Trophoblast cell (in vitro differentiated cells and primary cell): Measurements from ENCODE around the gene DYRK1A.

ENCODE experiments used
- DNase-seq, 2 donors: peaks; one replicate each; pipeline ENCODE4 v3.0.0-alpha.2; 2016
- H2AFZ ChIP-seq: 2 replicates; pipeline ENCODE4 v1.6.1; 2013; ENCODE audit warnings: low read length, moderate library complexity, mild to moderate bottlenecking; ENCODE audit not compliant: insufficient read depth, poor library complexity
- H2AK5ac ChIP-seq: 2 replicates; pipeline ENCODE4 v1.6.1; 2013; ENCODE audit warnings: mild to moderate bottlenecking, low read length
- H2BK120ac ChIP-seq: 2 replicates; pipeline ENCODE4 v1.6.1; 2013; ENCODE audit warnings: low read length, mild to moderate bottlenecking, moderate library complexity; ENCODE audit not compliant: insufficient read depth, poor library complexity
- H2BK12ac ChIP-seq: 2 replicates; pipeline ENCODE4 v1.6.1; 2013; ENCODE audit warnings: mild to moderate bottlenecking, low read length, moderate library complexity
- H2BK5ac ChIP-seq: 2 replicates; pipeline ENCODE4 v1.6.1; 2013; ENCODE audit warnings: low read length, low read depth, moderate library complexity, mild to moderate bottlenecking; ENCODE audit not compliant: poor library complexity
- H3K14ac ChIP-seq: 2 replicates; pipeline ENCODE4 v1.6.1; 2013; ENCODE audit warnings: mild to moderate bottlenecking, low read length
- H3K18ac ChIP-seq: 2 replicates; pipeline ENCODE4 v1.6.1; 2013; ENCODE audit warnings: mild to moderate bottlenecking, low read length
- H3K23ac ChIP-seq: 2 replicates; pipeline ENCODE4 v1.6.1; 2013; ENCODE audit warnings: low read length
- H3K27ac ChIP-seq: 2 replicates; pipeline ENCODE4 v1.5.1; 2013; ENCODE audit warnings: low read depth, mild to moderate bottlenecking, inconsistent platforms, low read length, moderate library complexity
- H3K27me3 ChIP-seq: 2 replicates; pipeline ENCODE4 v1.6.1; 2013; ENCODE audit warnings: inconsistent platforms, mild to moderate bottlenecking, low read length, moderate library complexity; ENCODE audit not compliant: insufficient read depth
- H3K36me3 ChIP-seq, 2 experiments: 1 replicate in 1 of 2; 2 replicates in 1 of 2; pipeline ENCODE4 v1.6.1; 2013; ENCODE audit warnings: low read length in 2 of 2, mild to moderate bottlenecking in 2 of 2, moderate library complexity in 1 of 2; ENCODE audit not compliant: insufficient read depth in 2 of 2, control insufficient read depth in 1 of 2
- H3K4ac ChIP-seq: 2 replicates; pipeline ENCODE4 v1.6.1; 2013; ENCODE audit warnings: low read depth, mild to moderate bottlenecking, low read length, moderate library complexity
- H3K4me1 ChIP-seq, 2 experiments: 1 replicate in 1 of 2; 2 replicates in 1 of 2; pipeline ENCODE4 v1.6.1; 2013; ENCODE audit warnings: low read length in 2 of 2, mild to moderate bottlenecking in 2 of 2, moderate library complexity in 1 of 2; ENCODE audit not compliant: insufficient read depth in 2 of 2, control insufficient read depth in 1 of 2
- H3K4me2 ChIP-seq: 2 replicates; pipeline ENCODE4 v1.6.1; 2013; ENCODE audit warnings: inconsistent platforms, mild to moderate bottlenecking, low read length, moderate library complexity
- H3K4me3 ChIP-seq: 2 replicates; pipeline ENCODE4 v1.5.1; 2013; ENCODE audit warnings: mild to moderate bottlenecking, low read depth, low read length, inconsistent platforms
- H3K79me1 ChIP-seq: one replicate; pipeline ENCODE4 v1.6.1; 2013; ENCODE audit warnings: low read length
- H3K79me2 ChIP-seq: 2 replicates; pipeline ENCODE4 v1.6.1; 2013; ENCODE audit warnings: low read length, mild to moderate bottlenecking; ENCODE audit not compliant: control insufficient read depth, insufficient read depth, poor library complexity
- H3K9ac ChIP-seq: 2 replicates; pipeline ENCODE4 v1.6.1; 2013; ENCODE audit warnings: mild to moderate bottlenecking, low read length
- H3K9me3 ChIP-seq: 2 replicates; pipeline ENCODE4 v1.6.1; 2013; ENCODE audit warnings: low read depth, mild to moderate bottlenecking, control low read depth, inconsistent platforms, low read length; ENCODE audit not compliant: insufficient read depth
- H4K12ac ChIP-seq: 2 replicates; pipeline ENCODE4 v1.6.1; 2013; ENCODE audit warnings: low read depth, mild to moderate bottlenecking, low read length, moderate library complexity
- H4K8ac ChIP-seq: 2 replicates; pipeline ENCODE4 v1.6.1; 2013; ENCODE audit warnings: low read depth, mild to moderate bottlenecking, low read length, moderate library complexity
- H4K91ac ChIP-seq: one replicate; pipeline ENCODE4 v1.6.1; 2013; ENCODE audit warnings: low read depth, mild to moderate bottlenecking, low read length, moderate library complexity
- WGBS: extraction: QIAGEN DNeasy Blood & Tissue Kit; methylation state at CpG from one replicate; pipeline ENCODE4 v1.1.7; 2013; ENCODE audit warnings: missing lambda C conversion rate; ENCODE audit not compliant: insufficient read length, insufficient coverage; ENCODE audit errors: extremely low coverage; 5-methylcytosine and 5-hydroxymethylcytosine counted together

DYRK1A gene

DNA sequence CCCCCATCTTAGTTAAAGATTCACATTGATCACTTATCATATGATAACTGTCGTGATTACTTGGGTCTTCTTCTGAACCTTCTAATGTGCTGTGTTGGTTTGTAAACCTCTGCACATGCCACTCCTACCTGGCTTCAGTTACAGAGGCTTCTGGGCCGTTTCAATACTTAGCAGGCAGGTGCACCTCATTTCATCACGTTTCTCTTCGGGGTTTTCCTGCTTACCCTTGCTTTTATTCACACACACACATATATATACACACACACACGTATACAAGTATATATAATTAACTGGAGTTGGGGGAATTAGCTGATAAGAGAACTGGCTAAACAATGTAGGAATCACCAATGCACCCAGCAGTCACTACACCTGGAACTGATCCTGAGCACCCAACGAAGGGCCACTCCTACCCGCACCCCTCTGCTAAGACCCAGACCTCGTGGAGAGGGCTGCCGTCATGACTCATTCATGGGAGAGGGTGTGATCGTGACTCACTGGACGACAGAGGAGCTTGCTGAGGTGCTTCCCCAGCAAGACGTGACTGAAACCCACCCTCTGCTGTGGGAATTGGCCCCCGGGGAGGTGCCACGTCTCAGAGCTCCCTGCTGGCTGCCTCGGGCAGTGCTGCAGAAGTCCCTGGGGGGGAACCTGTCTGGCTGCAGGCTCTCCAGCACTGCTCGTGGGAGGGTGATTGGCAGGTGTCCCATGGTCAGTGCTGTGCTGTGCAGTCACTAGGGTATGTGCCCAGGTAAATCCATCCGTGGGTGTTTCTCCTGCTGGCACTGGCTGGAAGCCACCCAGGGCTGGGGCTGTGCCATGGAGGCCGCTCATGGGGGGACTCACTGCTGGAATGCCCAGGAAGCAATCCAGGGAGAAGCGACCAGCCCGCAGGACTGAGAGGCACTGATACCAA, 166.6 kb downstream of the DYRK1A start:
- H2AK5ac ChIP-seq = no peak overlapping the region
- H4K8ac ChIP-seq = no peak overlapping the region
- peaks cover 6 to 9% of the 10 kb centered on the region in 2 experiments for H3K4me1 ChIP-seq
- H3K4me2 ChIP-seq = no peak overlapping the region
- H4K91ac ChIP-seq = no peak overlapping the region
- no peak overlapping the region for H3K27ac ChIP-seq
- H3K9me3 ChIP-seq = peaks cover 5% of the 10 kb centered on the region
- H3K9ac ChIP-seq = no peak overlapping the region
- no peaks in the 10 kb centered on the region for H3K36me3 ChIP-seq
- H3K79me2 ChIP-seq = no peaks in the 10 kb centered on the region
- no peak overlapping the region for H3K23ac ChIP-seq
- H3K79me1 ChIP-seq = peaks cover 3% of the 10 kb centered on the region
- DNase-seq = peak; percentile 92 to 96
- no peak overlapping the region for H3K18ac ChIP-seq
- no peak overlapping the region for H3K14ac ChIP-seq
- H2BK120ac ChIP-seq = no peak overlapping the region
- no peaks in the 10 kb centered on the region for H3K27me3 ChIP-seq
- H3K4me3 ChIP-seq = no peak overlapping the region
- no peak overlapping the region for H4K12ac ChIP-seq
- no peak overlapping the region for H3K4ac ChIP-seq
- no peak overlapping the region for H2AFZ ChIP-seq
- no CpG with 5 or more reads among the region's 20 CpGs for WGBS
- H2BK5ac ChIP-seq = no peak overlapping the region
- no peak overlapping the region for H2BK12ac ChIP-seq

DNA sequence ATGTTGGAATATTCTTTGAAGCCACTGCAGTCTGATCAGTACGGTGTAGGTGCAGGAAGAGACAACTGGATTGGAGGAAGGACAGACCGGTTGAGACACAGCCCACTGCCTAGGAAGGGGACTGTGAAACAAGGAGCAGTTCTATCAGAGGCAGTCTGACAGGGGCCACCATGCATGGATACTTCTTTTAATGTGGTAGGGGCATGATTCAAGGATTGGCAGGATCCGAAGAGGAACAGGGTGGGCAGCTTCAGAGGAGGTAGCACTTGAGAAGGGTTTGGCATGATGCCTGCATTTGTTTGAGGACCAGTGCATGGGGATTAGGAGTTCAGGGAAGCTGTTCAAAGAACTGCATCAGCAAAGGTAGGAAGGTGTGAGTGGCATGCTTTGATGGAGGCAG, 167.9 kb downstream of the DYRK1A start:
- H4K8ac ChIP-seq = no peak overlapping the region
- no peak for DNase-seq
- H3K9me3 ChIP-seq = peaks cover 5% of the 10 kb centered on the region
- H3K9ac ChIP-seq = no peak overlapping the region
- H3K79me1 ChIP-seq = peaks cover 3% of the 10 kb centered on the region
- no peak overlapping the region for H3K14ac ChIP-seq
- H3K27me3 ChIP-seq = no peaks in the 10 kb centered on the region
- no peak overlapping the region for H2BK120ac ChIP-seq
- H3K4me2 ChIP-seq = no peak overlapping the region
- H2BK5ac ChIP-seq = no peak overlapping the region
- H3K79me2 ChIP-seq = no peaks in the 10 kb centered on the region
- H3K23ac ChIP-seq = no peak overlapping the region
- no peak overlapping the region for H2AK5ac ChIP-seq
- H4K91ac ChIP-seq = no peak overlapping the region
- H3K4me3 ChIP-seq = no peak overlapping the region
- no peak overlapping the region for H2BK12ac ChIP-seq
- no peak overlapping the region for H3K18ac ChIP-seq
- H3K36me3 ChIP-seq = no peaks in the 10 kb centered on the region
- H4K12ac ChIP-seq = no peak overlapping the region
- no peak overlapping the region for H3K4ac ChIP-seq
- no CpG with 5 or more reads among the region's 3 CpGs for WGBS
- H3K4me1 ChIP-seq = peaks cover 6 to 9% of the 10 kb centered on the region in 2 experiments
- H2AFZ ChIP-seq = no peak overlapping the region
- H3K27ac ChIP-seq = no peak overlapping the region

DNA sequence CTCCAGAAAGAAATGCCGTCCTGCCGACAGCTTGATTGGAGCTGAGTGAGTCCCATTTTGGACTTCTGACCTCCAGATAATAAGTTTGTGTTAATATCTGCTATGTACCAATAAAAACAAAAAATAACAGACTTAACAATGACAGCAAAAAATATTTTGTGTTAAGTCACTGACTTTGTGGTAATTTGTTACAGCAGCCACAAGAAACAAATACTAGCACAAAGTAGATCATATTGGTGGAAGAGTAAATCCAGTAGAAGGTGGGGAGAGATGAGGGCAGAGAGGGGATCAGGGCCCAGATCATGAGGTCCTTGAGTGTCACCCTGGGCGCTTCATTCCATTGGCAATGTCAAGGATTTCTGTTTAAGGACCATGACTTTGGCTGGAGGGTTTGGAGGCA, 168.6 kb downstream of the DYRK1A start:
- H3K23ac ChIP-seq = no peak overlapping the region
- no peak overlapping the region for H3K27ac ChIP-seq
- H4K8ac ChIP-seq = no peak overlapping the region
- no peak overlapping the region for H3K9ac ChIP-seq
- no peak overlapping the region for H4K12ac ChIP-seq
- H3K9me3 ChIP-seq = peaks cover 5% of the 10 kb centered on the region
- no CpG with 5 or more reads among the region's 3 CpGs for WGBS
- no peak overlapping the region for H2BK12ac ChIP-seq
- H3K4me2 ChIP-seq = no peak overlapping the region
- H3K14ac ChIP-seq = no peak overlapping the region
- H3K4me1 ChIP-seq = peaks cover 6 to 9% of the 10 kb centered on the region in 2 experiments
- H3K18ac ChIP-seq = no peak overlapping the region
- H4K91ac ChIP-seq = no peak overlapping the region
- no peak overlapping the region for H2BK120ac ChIP-seq
- no peak overlapping the region for H3K4me3 ChIP-seq
- H2AFZ ChIP-seq = no peak overlapping the region
- H3K27me3 ChIP-seq = no peaks in the 10 kb centered on the region
- H2AK5ac ChIP-seq = no peak overlapping the region
- no peak overlapping the region for H3K4ac ChIP-seq
- H3K79me1 ChIP-seq = peaks cover 3% of the 10 kb centered on the region
- H3K36me3 ChIP-seq = no peaks in the 10 kb centered on the region
- no peak overlapping the region for H2BK5ac ChIP-seq
- no peaks in the 10 kb centered on the region for H3K79me2 ChIP-seq
- DNase-seq = no peak

DNA sequence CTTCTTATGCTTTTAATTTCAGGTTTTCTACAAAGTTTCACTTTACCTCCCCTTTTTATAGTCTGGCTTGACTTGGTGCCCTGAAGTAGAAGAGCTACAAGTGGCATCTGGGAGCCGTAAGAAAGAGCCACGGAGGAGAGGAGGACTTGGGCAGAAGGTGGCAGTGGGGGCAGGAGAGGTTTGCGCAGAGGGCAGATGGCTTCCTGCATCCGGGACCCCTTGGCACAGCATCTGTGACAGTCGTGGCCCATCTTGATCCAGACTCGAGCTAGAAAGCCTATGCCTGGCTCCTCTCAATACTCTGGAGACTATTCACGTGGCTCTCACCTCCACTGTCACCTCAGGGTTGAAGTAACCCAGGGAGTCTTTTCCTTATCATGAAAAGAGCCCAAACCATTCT, 169.1 kb downstream of the DYRK1A start:
- Histone ChIP-seq H3K18ac (no peak overlapping the region), H4K91ac (no peak overlapping the region), H3K4me1 (peaks cover 6 to 9% of the 10 kb centered on the region in 2 experiments), H3K4me3 (no peak overlapping the region), H3K23ac (no peak overlapping the region), H3K4me2 (no peak overlapping the region), H3K27me3 (no peaks in the 10 kb centered on the region), H4K8ac (no peak overlapping the region), H2AFZ (no peak overlapping the region), H2BK5ac (no peak overlapping the region), H3K14ac (no peak overlapping the region), H2BK12ac (no peak overlapping the region), H3K9me3 (peaks cover 5% of the 10 kb centered on the region), H4K12ac (no peak overlapping the region), H3K36me3 (no peaks in the 10 kb centered on the region), H2AK5ac (no peak overlapping the region), H3K9ac (no peak overlapping the region), H2BK120ac (no peak overlapping the region), H3K79me1 (peaks cover 3% of the 10 kb centered on the region), H3K79me2 (no peaks in the 10 kb centered on the region), H3K4ac (no peak overlapping the region), H3K27ac (no peak overlapping the region)
- WGBS = no CpG with 5 or more reads among the region's 7 CpGs
- no peak for DNase-seq
